HUDEP-2 (cell line): ENCODE results near the gene EFNA3.

Experiments used
- DNase-seq, 76 experiments: peaks; one replicate each; lab custom pipeline; 2025; ENCODE audit not compliant: unreplicated experiment in 76 of 76; lab: John Stamatoyannopoulos, UW

EFNA3 gene

DNA sequence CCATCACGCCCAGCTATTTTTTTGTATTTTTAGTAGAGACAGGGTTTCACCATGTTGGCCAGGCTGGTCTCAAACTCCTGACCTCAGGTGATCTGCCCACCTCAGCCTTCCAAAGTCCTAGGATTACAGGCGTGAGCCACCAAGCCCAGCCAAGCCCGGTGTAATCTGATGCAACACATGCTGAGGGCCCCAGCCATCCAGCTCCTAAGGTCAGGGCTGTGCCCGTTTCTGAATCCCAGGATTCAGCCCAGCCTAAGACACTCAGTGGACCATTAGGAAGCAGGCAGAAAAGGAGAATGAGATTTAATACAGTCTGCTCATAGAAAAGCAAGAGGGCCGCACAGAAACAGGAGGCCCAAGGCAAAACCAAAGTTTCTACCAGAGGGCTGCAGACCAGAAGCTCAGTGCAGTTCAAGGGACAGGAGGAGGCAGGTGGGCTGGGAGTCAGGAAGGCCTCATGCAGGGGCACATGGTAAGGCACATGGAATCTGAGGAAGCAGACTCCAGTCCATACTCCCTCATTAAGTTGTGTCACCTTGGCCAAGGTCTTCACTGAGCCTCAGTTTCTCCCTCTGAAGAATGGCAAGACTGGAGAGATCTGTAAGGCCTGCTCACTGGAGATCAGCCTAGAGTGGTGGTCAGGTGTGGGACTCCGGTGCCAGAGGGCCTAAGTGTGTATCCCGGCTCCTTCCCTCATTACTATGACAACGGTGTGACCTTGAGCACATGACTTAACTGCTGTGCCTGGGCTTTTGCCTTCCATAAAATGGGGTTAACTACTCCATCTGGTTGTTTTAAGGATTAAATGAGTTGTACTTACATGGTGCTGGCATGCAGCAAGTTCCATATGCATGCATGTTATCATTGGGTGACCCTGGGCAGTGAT lies 29.9 kb upstream of the EFNA3 start:
- DNase-seq, result peak in 1 of 76 experiments; percentile 7

DNA sequence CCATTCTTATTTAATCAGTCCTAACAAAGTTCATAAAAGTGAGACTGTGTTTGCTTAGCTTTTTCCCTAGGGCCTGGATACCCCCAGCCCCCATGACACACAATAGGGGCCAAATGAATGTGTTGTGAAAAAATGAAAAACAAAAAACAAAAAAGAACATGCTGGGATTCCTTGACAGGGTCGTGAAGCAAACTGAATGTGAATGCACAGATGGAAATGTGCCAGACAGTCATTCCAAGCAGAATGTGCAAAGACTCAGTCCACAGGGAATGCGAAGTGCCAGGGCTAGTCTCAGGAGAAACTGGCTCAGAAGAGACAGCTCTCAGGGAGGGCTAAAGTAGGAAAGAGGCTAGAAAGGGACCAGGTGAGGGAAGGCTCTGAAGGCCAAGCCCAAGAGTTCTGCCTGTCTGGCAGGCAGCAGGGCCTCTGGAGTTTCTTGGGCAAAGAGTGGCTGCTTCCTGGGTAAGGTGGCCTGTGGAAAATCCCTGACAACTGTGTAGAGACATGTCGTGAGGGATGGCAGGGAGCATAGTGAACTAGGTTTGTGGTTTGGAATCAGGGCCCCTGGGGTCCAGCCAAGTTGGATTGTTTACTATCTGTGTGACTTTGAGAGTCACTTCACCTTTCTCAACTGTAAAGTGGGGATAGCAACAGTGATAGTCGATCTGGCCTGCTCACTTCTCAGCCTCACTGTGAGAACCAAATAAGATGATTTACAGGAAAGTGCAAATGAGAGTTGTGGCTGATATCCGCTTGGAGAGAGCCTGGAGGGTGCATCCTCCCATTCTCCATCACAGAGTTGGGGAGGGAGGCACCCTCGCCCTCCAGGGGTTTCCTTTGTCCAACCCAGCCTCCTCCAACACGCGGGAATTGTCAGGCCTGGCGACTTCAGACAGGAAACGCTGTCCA lies 28.7 kb upstream of the EFNA3 start:
- DNase-seq, result peak in 3 of 76 experiments; percentile 31 to 39 (median 38)

DNA sequence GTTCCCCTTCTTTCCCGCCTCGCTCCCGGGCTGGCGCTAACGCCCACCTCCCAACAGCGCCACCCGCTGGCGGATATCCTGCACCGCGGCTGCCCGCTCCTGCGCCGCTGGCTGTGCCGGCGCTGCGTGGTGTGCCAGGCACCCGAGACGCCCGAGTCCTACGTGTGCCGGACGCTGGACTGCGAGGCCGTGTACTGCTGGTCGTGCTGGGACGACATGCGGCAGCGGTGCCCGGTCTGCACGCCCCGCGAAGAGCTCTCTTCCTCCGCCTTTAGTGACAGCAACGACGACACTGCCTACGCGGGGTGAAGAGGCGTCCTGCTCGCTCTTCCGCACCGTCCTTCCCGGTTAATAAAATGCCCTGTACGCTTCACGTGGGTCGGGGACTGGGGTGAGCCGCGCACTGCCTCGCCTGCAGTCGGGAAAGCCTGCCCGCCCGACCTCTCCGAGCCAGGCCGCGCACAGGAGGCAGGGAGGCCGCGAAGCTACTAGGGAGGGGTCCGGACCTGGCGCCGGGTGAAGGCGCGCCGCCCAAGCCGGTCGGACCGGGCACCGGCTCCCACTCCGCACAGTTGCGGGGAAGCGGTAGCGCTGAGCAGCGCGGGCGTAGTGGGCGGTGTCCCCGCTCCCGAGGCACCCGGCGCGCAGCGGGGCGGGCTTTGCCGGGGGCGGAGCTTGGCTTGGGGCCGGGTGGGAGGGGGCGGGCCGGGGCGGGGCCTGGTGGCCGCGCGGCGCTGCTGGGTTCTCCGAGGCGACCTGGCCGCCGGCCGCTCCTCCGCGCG lies 27.9 kb upstream of the EFNA3 start, which contains the start of gene ADAM15:
ADAM15 (plus strand) TSS at position 757 of the 782 bp plus-strand sequence. CDS start 71 bp downstream, outside the sequence.
- peak in 72 of 76 experiments; percentile 15 to 89 (median 69) for DNase-seq

DNA sequence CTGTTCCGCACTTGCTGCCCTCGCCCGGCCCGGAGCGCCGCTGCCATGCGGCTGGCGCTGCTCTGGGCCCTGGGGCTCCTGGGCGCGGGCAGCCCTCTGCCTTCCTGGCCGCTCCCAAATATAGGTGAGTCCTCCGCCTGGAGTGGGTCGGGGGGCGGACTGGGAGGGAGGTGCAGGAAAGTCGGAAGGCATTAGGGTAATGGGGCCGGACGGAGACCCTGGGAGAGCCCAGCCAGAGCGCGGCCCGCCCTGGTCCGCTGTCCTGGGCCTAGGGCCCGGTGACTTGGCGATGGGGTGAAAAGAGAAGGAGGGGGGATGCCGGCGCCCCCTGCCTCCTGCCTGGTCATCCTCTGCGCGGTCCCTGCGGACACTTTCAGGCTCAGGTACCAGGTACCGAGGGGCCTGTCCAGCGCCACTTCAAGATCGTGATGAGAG lies 27.3 kb upstream of the EFNA3 start:
- no peak for DNase-seq

DNA sequence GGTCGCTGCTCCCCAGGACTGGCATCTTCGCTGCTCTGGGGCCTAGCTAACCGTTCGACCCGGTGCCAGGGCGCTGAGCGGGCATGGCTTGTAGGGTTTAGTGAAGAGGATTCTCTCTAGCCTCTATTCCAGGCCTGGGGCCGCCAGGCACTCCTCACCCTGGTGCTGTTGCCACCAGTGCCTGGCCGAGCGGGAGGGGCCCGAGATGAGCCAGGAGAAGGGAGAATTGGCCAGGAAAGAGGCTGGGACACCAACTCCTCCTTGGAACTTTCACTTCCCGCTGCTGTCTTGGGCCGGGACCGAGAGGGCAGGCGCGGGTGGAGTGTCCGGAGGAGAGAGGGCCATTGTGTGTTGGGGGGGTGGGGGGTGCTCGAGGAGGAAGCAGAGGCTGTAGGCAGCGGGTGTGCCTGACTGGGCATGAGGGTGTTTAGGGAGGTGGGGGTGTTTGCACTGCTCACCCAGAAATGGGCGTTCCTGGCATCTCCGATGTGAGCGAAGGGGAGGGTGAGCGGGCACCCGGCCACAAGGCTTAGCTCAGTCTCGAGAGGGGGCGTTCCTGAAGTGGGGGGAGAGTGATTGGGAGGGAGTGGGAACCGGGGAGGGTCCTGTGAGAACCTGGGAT lies 26.7 kb upstream of the EFNA3 start:
- DNase-seq, result peak in 64 of 76 experiments; percentile 12 to 77 (median 47)

DNA sequence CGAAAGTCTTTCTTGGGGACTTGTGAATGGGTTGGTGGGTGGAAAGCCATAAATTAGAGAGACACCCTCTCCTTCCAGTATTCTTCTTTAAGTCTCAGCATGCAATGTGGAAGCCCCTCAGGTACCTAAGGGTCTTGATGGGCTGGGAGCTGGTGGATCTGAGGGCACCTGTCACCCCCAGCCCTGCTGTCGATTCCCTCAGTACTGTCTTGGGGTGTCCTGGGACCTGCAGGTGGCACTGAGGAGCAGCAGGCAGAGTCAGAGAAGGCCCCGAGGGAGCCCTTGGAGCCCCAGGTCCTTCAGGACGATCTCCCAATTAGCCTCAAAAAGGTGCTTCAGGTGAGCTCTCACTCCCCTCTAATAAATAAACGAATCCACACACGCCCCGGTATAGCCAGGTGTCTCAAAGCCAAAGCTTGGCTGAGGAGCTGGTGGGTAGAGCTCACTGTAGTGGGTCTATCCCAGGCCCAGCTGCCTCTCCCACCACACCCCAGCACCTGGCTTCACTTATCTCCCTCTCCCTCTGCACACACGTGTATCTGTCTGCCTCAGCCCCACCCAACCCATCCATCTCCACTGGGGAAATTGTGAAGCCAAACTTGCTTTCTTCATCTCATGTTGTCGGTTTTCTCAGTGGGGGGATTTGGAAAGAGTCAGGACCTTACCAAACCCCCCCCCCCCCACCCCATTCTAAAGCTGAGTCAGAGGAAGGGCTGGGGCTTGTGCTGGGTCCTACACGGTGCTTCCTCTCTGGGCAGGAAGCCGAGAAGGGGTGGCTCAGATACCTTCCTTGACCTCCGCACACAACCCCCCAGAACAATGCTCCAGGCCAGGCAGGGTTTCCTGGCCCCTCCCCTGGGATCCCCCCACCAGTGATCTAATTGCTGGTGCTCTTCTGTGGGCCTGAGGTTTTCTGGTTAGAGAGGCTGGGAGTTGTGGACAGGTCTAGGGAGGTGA lies 25.9 kb upstream of the EFNA3 start:
- DNase-seq, result peak in 30 of 76 experiments; percentile 6 to 40 (median 21)

DNA sequence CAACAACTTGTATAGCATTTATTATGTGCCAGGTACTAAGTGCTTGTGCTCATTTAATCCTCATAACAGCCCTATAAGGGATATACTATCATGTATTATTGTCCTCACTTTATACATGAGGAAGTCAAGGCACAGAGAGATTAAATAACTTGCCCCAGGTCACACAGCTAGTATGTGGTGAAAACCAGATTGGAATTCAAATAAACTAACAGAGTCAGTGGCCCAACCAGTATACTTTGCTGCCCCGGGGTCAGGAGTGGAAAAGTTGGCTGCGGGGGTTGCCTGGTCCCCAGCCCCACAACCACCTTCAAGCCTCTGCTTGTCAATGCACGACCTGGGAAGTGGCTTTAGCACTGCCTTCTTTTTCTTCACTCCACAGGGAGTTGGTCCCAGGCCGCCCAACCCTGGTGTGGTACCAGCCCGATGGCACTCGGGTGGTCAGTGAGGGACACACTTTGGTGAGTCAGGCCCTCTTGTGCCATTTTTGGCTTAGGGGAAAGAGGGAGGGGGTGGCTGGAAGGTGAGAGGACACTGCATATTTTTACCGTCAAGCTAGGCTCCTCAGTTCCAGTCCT lies 25.0 kb upstream of the EFNA3 start:
- no peak for DNase-seq

DNA sequence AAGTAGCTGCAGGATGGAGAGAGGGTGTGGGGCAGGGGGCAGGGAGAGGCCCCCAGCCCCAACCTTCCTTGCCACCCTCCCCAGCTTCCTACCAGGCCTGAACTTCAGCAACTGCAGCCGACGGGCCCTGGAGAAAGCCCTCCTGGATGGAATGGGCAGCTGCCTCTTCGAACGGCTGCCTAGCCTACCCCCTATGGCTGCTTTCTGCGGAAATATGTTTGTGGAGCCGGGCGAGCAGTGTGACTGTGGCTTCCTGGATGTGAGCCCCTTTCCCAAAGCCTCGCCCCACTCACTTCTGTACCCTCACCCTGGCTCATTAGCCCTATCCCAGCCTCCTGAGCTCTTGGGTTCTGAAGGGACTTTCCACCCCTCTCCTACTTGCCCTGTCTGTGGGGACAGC lies 21.5 kb upstream of the EFNA3 start:
- DNase-seq, result no peak

DNA sequence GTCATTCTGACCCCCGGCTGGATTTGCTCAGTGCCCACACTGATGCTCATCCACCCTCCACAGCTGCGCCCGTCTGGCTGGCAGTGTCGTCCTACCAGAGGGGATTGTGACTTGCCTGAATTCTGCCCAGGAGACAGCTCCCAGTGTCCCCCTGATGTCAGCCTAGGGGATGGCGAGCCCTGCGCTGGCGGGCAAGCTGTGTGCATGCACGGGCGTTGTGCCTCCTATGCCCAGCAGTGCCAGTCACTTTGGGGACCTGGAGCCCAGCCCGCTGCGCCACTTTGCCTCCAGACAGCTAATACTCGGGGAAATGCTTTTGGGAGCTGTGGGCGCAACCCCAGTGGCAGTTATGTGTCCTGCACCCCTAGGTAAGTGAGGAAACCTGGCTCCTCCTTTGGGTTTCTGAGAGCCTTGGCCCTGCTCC lies 20.8 kb upstream of the EFNA3 start:
- no peak for DNase-seq

DNA sequence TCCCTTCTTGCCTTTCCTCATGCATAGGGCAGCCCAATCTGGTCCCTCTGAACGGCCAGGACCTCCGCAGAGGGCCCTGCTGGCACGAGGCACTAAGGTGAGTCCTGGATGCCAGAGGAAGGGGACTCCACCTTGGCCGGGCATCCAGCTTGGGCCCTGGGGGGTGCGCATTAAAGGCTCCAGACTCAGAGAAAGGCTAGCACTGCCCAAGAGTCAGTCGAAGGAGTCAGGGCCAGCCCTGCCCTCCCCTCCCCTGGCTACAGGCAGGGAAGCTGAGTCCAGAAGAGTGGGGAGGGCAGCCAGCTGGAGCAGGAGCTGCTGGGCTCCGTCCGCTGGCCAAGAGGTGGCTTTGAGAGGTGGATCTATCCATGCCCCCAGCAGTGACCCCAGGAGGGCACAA lies 17.9 kb upstream of the EFNA3 start:
- no peak for DNase-seq

DNA sequence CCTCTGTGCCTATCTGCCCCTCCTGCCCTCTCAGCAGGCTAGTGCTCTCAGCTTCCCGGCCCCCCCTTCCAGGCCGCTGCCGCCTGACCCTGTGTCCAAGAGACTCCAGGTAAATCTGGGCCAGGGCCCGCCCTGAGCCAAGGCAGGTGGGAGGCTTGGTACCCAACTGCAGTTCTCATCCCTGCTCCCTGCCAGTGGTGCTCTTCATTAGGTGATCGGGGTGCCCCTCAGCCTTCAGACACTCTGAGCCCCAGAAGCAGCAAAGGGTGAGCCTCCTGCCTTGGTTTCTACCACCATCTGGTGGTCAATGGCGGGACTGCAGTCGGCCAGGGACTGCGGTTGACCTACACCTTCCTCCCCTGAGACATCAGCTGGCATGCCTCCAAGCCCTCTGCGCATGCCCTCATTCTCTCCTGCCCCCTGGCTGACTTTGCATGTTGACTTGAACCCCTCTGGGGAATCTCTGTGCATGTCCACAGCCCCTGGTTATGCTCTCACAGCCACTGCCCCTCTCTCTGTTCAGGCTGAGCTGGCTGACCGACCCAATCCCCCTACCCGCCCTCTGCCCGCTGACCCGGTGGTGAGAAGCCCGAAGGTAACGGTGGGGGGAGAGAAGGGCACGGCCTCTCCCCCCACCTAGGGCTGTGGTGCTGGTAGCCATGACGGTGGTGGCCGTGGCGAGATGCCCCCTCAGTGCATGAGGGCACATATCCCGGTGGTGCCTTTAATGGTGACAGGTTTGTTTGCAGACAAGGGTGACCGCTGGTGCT lies 17.1 kb upstream of the EFNA3 start:
- peak in 74 of 76 experiments; percentile 21 to 95 (median 82) for DNase-seq

DNA sequence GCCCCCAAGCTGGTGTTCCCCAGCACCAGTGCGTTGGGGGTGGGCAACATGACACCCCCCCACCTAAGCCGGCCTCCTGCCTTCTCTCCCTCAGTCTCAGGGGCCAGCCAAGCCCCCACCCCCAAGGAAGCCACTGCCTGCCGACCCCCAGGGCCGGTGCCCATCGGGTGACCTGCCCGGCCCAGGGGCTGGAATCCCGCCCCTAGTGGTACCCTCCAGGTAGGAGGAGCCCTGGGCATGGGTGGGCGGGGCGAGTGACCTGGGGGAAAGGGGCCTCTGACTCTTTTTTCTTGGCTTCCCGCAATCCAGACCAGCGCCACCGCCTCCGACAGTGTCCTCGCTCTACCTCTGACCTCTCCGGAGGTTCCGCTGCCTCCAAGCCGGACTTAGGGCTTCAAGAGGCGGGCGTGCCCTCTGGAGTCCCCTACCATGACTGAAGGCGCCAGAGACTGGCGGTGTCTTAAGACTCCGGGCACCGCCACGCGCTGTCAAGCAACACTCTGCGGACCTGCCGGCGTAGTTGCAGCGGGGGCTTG lies 16.4 kb upstream of the EFNA3 start:
- no peak for DNase-seq

DNA sequence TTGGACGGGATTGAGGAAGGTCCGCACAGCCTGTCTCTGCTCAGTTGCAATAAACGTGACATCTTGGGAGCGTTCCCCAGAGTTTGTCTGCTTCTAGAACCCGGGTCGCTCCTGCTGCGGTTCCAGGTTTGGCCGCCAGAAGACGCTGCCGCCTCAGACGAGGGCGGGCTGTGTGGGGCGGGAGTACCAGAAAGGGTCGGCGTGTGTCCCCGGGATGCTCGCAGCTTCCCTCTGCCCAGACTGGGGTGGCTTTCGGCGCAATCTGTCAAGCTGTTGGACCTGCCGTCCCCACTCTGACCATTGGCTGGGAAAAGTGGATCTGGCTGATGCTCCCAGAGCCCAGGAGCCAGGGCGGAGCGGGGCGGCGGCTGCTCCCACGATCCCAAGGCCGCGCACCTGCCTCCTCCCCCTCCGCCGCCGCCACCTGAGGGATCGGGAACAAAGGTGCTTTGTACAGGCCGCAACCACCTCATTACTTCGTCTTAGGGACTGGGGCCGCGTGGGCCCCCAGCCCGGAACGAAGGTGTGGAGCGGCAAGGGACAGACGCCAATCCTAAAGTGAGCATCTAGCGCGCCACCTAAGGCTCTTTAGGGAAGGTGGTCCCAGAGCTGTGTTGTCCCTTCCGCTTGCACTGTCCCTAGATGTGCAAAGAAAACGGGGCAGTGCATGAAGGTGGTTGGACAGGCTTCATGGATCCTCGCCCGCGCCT lies 15.8 kb upstream of the EFNA3 start:
- DNase-seq, result peak in 55 of 76 experiments; percentile 4 to 70 (median 45)

DNA sequence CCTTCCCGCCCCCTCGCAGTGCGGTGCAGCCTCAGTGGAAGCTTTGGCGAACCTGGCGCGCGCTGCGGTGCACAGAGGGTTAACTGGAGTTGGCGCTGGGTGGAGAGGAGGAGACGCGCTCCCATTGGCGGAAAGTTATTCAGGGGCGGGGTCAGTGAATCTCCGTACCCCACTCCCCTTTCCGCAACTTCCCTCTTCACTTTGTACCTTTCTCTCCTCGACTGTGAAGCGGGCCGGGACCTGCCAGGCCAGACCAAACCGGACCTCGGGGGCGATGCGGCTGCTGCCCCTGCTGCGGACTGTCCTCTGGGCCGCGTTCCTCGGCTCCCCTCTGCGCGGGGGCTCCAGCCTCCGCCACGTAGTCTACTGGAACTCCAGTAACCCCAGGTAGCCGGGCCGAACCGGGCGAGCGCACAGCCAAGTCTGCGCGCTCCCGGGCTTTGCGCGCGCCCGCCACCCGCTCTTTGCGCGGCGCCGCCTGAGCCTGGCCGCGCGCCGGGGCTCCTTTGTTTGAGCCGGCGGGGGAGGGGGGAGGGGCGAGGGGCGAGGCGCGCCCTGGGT lies 15.0 kb upstream of the EFNA3 start, which contains the start of gene EFNA4:
EFNA4 (plus strand) TSS at position 191 of the 561 bp plus-strand sequence; CDS start at position 275, 84 bp downstream.
- peak in 68 of 76 experiments; percentile 12 to 78 (median 62) for DNase-seq

DNA sequence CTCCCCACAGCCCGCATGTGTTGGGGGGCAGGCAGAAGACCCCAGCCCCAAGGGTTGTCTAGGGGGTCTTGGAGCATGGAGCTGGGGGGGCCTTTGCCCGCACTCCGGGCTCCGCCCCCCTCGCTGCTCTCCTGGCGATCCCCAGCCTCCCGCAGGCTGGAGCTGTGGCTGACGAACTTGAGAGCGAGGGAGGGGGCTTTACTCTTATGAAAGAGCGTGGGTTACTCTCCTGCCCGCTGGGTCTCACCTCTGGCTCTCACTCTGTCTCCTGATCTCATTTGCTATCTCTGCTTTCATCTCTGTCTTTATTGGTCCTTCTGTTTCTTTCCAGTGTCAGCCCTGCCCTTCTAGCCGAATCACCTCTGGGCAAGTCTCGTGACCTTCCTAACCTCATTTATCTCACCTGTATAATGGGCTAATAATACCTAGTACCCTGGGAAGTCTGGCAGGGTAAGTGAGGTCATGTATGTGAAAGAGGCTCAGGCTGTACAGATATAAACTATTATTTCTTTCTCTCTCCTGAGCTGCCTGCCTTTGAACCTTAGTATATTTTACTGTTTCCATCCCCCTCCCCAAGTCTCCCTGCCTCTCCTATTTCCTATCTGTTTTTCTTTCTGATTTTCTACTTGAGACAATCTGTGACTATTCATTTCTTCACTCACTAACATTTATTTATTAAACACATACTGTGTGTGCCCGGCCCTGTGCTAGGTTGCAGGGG lies 14.4 kb upstream of the EFNA3 start:
- DNase-seq, result peak in 1 of 76 experiments; percentile 9
